Myocyte (in vitro differentiated cells): ENCODE results near the gene STARD9. TPM values are rescaled to one million over a fixed set of nuclear protein-coding genes. Genes with fewer than 3 reads are reported as not detected.
A peak's percentile ranks its signal among the peaks of the same experiment; 100 is the strongest.

ENCODE experiments used
- DNase-seq: peaks from one replicate; pipeline ENCODE4 v3.0.0-alpha.2; 2012; ENCODE audit warnings: low read depth
- total RNA-seq: library from RNA; depleted of rRNA; stranded (reverse); fragments of >200 nt; gene quantifications from 2 replicates; pipeline ENCODE4 v1.2.3, GENCODE V29; 2014

STARD9 gene
- total RNA-seq, 1 donor from 2014 or later = 10.1 TPM

- DNase-seq = no peak
Measured at GRCh38 chr15:42692536-42692935, 117.1 kb downstream of the STARD9 start.

GRCh38 chr15:42692997-42693396, 117.6 kb downstream of the STARD9 start:
- no peak for DNase-seq

GRCh38 chr15:42693496-42693895, 118.1 kb downstream of the STARD9 start:
- no peak for DNase-seq

DNA sequence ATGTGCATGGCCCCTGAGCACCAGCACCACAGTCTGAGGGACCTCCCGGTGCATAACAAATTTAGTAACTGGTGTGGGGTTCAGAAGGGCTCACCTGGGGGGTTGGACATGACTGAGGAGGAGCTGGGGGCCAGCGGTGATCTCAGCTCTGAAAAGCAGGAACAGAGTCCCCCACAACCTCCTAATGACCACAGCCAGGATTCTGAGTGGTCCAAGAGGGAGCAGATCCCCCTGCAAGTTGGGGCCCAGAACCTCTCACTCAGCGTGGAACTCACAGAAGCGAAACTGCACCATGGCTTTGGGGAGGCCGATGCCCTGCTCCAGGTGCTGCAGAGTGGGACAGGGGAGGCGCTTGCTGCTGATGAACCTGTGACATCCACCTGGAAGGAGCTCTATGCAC, 118.5 kb downstream of the STARD9 start:
- DNase-seq = no peak

DNA sequence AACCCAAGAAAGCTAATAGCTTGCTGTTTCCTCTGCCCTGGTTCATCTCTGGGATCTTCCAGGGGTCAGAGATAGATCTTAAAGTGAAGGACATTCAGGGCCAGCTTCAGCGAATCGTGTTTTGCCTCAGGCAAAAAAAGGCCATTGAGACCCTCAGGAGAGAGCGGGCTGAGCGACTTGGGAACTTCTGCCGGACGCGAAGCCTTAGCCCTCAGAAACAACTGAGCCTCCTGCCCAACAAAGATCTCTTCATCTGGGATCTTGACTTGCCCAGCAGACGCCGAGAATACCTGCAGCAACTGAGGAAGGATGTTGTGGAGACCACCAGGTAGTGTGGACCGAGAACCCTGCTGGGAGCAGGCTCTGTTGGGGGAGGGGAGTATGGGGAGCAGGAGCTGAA, 119.0 kb downstream of the STARD9 start:
- DNase-seq = no peak

DNA sequence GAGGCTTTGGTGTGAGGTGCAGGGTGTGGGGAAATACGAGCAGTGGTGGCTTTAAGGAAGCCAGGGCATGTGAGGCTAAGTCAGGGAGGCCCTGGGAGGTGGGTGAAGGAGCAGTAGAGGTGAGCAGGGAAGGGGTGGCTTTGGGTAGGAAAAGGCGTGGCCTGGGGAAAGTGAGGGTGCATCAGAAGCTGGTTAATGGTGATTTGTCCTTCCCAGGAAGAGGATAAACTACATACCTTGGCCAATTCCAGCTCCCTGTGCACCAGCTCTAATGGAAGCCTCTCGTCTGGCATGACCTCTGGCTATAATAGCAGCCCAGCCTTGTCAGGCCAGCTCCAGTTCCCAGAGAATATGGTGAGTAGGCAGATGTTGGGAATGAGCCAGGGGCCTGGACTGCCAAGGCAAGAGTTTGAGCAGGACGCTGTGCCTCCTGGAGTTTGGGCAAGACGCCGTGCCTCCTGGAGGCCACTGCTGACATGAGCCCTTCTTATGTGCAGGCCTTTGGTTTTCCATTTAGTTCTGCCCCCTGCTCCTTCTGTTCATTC, 120.2 kb downstream of the STARD9 start:
- DNase-seq = no peak

DNA sequence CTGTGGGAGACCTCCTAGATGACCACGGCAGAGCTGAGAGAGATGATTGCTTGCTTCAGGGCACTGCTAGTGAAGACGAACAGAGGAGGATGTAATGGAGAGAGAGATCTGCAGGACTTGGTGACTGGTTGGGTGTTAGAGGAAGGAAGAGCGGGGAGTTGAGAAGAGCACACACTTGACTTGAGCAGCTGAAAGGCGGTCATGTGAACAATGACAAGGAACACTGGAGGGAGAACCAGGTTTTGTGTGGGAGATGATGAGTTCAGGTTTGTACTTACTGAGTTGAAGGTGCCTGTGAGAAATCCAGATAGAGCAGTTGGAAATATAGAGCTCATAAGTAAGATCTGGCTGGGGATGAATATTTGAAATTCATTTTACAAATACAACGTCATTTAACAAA, 121.2 kb downstream of the STARD9 start:
- no peak for DNase-seq

GRCh38 chr15:42704492-42704926, 129.1 kb downstream of the STARD9 start:
- peak; percentile 71 for DNase-seq

- DNase-seq = no peak
Measured at GRCh38 chr15:42705336-42705735, 129.9 kb downstream of the STARD9 start.

GRCh38 chr15:42707068-42707467, 131.7 kb downstream of the STARD9 start:
- no peak for DNase-seq

- no peak for DNase-seq
Measured at GRCh38 chr15:42707873-42708544, 132.6 kb downstream of the STARD9 start.

GRCh38 chr15:42710662-42711061, 135.3 kb downstream of the STARD9 start:
- peak; percentile 21 for DNase-seq

- DNase-seq = no peak
Measured at GRCh38 chr15:42711746-42712145, 136.3 kb downstream of the STARD9 start.

- DNase-seq = no peak
Measured at GRCh38 chr15:42712584-42712983, 137.2 kb downstream of the STARD9 start.

DNA sequence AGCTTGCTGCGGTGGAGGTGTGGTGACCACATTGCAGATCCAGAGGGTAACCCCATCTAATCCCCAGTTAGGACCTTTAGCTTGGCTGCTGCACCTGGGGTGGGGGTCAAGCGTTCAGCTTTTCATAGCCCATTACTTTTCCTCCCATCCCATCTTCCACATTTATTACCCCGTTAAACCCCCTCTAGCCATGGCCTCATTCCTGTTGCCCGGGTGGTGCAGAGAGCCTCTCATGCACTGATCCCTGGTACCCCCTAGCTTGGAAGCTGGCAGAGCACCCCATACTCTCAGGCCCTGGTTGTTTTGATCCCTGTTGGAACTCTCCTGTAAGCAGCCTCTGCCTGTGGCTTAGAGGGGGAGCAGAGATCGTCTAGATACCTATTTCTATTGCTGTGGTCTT, 140.7 kb downstream of the STARD9 start:
- no peak for DNase-seq

DNA sequence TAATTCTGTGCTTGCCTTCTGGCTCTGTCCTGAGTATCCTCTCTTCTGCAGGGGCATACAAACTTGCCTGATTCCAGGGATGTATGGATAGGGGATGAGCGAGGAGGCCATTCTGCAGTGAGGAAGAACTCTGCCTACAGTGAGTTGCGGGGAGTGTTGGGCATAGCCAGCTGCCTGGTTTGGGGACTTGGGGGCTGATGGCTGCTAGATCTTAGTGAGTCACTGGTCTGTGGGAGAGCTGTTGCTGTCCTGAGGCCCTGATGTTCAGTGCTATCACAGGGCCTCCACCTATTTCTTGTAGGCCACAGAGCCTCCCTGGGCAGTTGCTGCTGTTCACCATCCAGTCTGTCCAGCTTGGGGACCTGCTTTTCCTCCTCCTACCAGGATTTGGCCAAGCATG, 141.2 kb downstream of the STARD9 start:
- DNase-seq = peak; percentile 36

GRCh38 chr15:42719043-42719442, 143.6 kb downstream of the STARD9 start:
- no peak for DNase-seq

- DNase-seq = no peak
Measured at GRCh38 chr15:42720071-42720470, 144.7 kb downstream of the STARD9 start.

- no peak for DNase-seq
Measured at GRCh38 chr15:42721016-42721415, 145.6 kb downstream of the STARD9 start.

- DNase-seq = no peak
Measured at GRCh38 chr15:42721916-42722315, 146.5 kb downstream of the STARD9 start.

DNA sequence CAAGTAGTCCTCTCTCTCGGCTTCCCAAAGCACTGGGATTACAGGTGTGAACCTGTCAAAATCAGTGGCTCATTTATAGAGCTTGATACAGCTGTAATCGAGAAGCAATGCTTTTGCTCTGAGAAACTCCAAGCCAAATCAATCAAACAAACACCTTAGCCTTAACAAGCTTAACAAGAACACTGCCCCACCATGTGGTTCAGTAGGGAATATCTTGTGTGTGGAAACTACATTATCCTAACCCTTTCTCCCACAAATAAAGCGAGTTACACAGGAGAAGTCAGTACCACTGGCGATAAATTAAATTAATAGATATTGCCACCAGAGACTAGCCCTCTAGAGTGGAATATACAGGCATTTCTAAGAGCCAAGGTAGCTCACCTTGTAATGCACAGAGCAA, 147.7 kb downstream of the STARD9 start:
- no peak for DNase-seq

DNA sequence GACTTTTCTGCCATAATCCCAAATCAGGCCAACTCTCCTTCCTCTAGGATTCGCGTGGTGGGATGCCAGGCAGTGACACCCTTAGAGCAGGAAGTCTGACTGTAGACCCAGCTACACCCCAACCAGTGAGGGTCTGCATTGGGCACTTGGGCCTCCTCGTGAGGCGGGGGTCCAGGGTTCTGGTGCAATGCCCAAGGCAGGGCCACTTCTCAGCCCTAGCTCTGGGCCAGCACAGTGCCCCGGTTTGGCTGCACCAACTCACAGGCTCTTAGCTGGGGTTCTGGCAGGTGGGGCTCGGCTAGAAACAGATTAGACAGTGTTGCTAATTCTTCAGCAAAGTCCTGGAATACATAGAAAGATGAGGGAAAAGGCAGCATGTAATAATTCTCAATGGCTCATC, 148.9 kb downstream of the STARD9 start:
- DNase-seq = no peak

DNA sequence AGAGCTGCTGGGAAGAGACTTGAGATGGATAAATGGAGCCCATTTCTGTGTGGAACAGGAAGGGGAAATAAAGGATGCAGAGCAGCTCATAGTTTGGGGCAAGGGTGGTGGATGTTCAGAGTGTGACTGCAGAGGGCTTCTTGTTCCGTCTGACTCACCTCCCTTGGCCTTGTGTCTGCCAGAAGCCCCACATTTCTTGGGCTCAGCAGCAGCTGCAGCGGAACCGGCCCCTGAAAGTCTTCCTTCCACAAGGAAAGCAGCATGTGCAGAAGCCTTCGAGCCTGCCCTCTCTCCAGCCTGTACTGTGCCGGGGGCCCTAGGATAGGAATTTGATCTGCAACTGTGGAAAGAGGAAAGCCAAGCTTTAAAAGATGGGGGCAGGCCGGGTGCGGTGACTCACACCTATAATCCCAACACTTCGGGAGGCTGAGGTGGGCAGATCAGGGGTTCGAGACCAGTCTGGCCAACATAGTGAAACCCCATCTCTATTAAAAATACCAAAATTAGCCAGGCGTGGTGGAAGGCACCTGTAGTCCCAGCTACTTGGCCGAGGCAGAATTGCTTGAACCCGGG, 150.0 kb downstream of the STARD9 start:
- peak; percentile 26 for DNase-seq
